ENCODE data around the gene AATK. TPM values are rescaled to one million over a fixed set of nuclear protein-coding genes. Genes with fewer than 3 reads are reported as not detected.
A peak's percentile ranks its signal among the peaks of the same experiment; 100 is the strongest.

The AATK gene
- total RNA-seq, 2 donors from 2014 or later, result 1.2 to 2.4 TPM

GRCh38 chr17:81094509-81095382 lies 71.3 kb downstream of the AATK start:
- ATAC-seq (replicated peaks), result peak; percentile 95
- Mint-ChIP-seq H3K27ac (peak overlapping the region; percentile 90), H3K27me3 (no peaks in the 10 kb centered on the region), H3K9me3 (no peaks in the 10 kb centered on the region), H3K4me3 (peak overlapping the region; percentile 68), H3K36me3 (ENCODE audit: low read depth) (no peaks in the 10 kb centered on the region), H3K4me1 (peaks cover 15% of the 10 kb centered on the region)

GRCh38 chr17:81093619-81094508 lies 72.2 kb downstream of the AATK start:
- H3K4me1 Mint-ChIP-seq, result peaks cover 15% of the 10 kb centered on the region
- H3K36me3 Mint-ChIP-seq (ENCODE audit: low read depth), result no peaks in the 10 kb centered on the region
- no peaks in the 10 kb centered on the region for H3K9me3 Mint-ChIP-seq
- H3K4me3 Mint-ChIP-seq, result peak overlapping the region; percentile 68
- H3K27ac Mint-ChIP-seq, result peak overlapping the region; percentile 90
- H3K27me3 Mint-ChIP-seq, result no peaks in the 10 kb centered on the region
- no peak for ATAC-seq (replicated peaks)

GRCh38 chr17:81092518-81093095 lies 73.4 kb downstream of the AATK start:
- Mint-ChIP-seq H3K9me3 (no peaks in the 10 kb centered on the region), H3K36me3 (ENCODE audit: low read depth) (no peaks in the 10 kb centered on the region), H3K27ac (no peak overlapping the region), H3K4me3 (no peak overlapping the region), H3K4me1 (peaks cover 15% of the 10 kb centered on the region), H3K27me3 (no peaks in the 10 kb centered on the region)
- ATAC-seq (replicated peaks), result no peak

- no peak for ATAC-seq (replicated peaks)
- H3K9me3 Mint-ChIP-seq, result no peaks in the 10 kb centered on the region
- no peaks in the 10 kb centered on the region for H3K27me3 Mint-ChIP-seq
- H3K4me1 Mint-ChIP-seq, result peaks cover 15% of the 10 kb centered on the region
- H3K36me3 Mint-ChIP-seq (ENCODE audit: low read depth), result no peaks in the 10 kb centered on the region
- no peak overlapping the region for H3K4me3 Mint-ChIP-seq
- no peak overlapping the region for H3K27ac Mint-ChIP-seq
Measured at GRCh38 chr17:81091774-81092517, 74.1 kb downstream of the AATK start.

GRCh38 chr17:81091154-81091553 lies 74.9 kb downstream of the AATK start:
- Mint-ChIP-seq H3K9me3 (no peaks in the 10 kb centered on the region), H3K27me3 (no peaks in the 10 kb centered on the region), H3K36me3 (ENCODE audit: low read depth) (no peaks in the 10 kb centered on the region)

GRCh38 chr17:81090361-81091136 lies 75.5 kb downstream of the AATK start:
- no peak for ATAC-seq (replicated peaks)
- H3K4me3 Mint-ChIP-seq, result no peak overlapping the region
- peaks cover 12% of the 10 kb centered on the region for H3K4me1 Mint-ChIP-seq
- no peak overlapping the region for H3K27ac Mint-ChIP-seq
- H3K27me3 Mint-ChIP-seq, result no peaks in the 10 kb centered on the region
- no peaks in the 10 kb centered on the region for H3K9me3 Mint-ChIP-seq
- no peaks in the 10 kb centered on the region for H3K36me3 Mint-ChIP-seq (ENCODE audit: low read depth)

More at GRCh38 chr17:81091154-81091553, 74.9 kb downstream of the AATK start:
- ATAC-seq (replicated peaks), result no peak
- no peak overlapping the region for H3K4me3 Mint-ChIP-seq
- no peak overlapping the region for H3K27ac Mint-ChIP-seq
- peaks cover 15% of the 10 kb centered on the region for H3K4me1 Mint-ChIP-seq

GRCh38 chr17:81086789-81087551 lies 79.1 kb downstream of the AATK start:
- H3K9me3 Mint-ChIP-seq, result no peaks in the 10 kb centered on the region
- no peak overlapping the region for H3K4me3 Mint-ChIP-seq
- H3K4me1 Mint-ChIP-seq, result no peaks in the 10 kb centered on the region
- H3K27me3 Mint-ChIP-seq, result no peaks in the 10 kb centered on the region
- H3K36me3 Mint-ChIP-seq (ENCODE audit: low read depth), result no peaks in the 10 kb centered on the region
- peak; percentile 34 for ATAC-seq (replicated peaks)
- H3K27ac Mint-ChIP-seq, result no peak overlapping the region

GRCh38 chr17:81085420-81085911 lies 80.6 kb downstream of the AATK start:
- Mint-ChIP-seq H3K9me3 (no peaks in the 10 kb centered on the region), H3K4me1 (no peaks in the 10 kb centered on the region), H3K27ac (no peak overlapping the region), H3K4me3 (no peak overlapping the region), H3K27me3 (no peaks in the 10 kb centered on the region), H3K36me3 (ENCODE audit: low read depth) (no peaks in the 10 kb centered on the region)
- ATAC-seq (replicated peaks), result no peak

- Mint-ChIP-seq H3K4me3 (no peak overlapping the region), H3K27me3 (no peaks in the 10 kb centered on the region), H3K4me1 (no peaks in the 10 kb centered on the region), H3K27ac (no peak overlapping the region), H3K9me3 (no peaks in the 10 kb centered on the region), H3K36me3 (ENCODE audit: low read depth) (no peaks in the 10 kb centered on the region)
- no peak for ATAC-seq (replicated peaks)
Measured at GRCh38 chr17:81084680-81085419, 81.2 kb downstream of the AATK start.

GRCh38 chr17:81083125-81083765 lies 82.8 kb downstream of the AATK start:
- Mint-ChIP-seq H3K4me3 (no peak overlapping the region), H3K27ac (no peak overlapping the region), H3K36me3 (ENCODE audit: low read depth) (no peaks in the 10 kb centered on the region), H3K27me3 (no peaks in the 10 kb centered on the region), H3K4me1 (no peaks in the 10 kb centered on the region), H3K9me3 (no peaks in the 10 kb centered on the region)
- ATAC-seq (replicated peaks), result no peak

- H3K4me1 Mint-ChIP-seq, result no peaks in the 10 kb centered on the region
- no peak for ATAC-seq (replicated peaks)
- H3K27me3 Mint-ChIP-seq, result no peaks in the 10 kb centered on the region
- H3K9me3 Mint-ChIP-seq, result no peaks in the 10 kb centered on the region
- no peak overlapping the region for H3K4me3 Mint-ChIP-seq
- H3K27ac Mint-ChIP-seq, result no peak overlapping the region
- no peaks in the 10 kb centered on the region for H3K36me3 Mint-ChIP-seq (ENCODE audit: low read depth)
Measured at GRCh38 chr17:81082177-81083073, 83.6 kb downstream of the AATK start.

Measured in activated T-helper 17 cell treated with anti-CD3 and anti-CD28 coated beads, Interleukin-2, amount 50 U/mL, for 72 hours (primary cell).